AG04449 (cell line): Measurements from ENCODE around the gene CIART.
"Not testable (repeated sequence)": the region's sequence is repeated elsewhere in the genome, so short reads cannot be mapped to it uniquely, and the experiment has no call there.

Experiments used
- CTCF ChIA-PET: fragments of 350-600 bp; formaldehyde crosslinking; extraction: SDS; loops from one replicate; lab custom pipeline; 2021; ENCODE audit warnings: antibody characterized with exemption; lab: Yijun Ruan, JAX
- POLR2A ChIA-PET: fragments of 400-600, 350-600 bp; formaldehyde crosslinking; extraction: SDS; loops from one replicate; lab custom pipeline; 2020; ENCODE audit warnings: antibody characterized with exemption, inconsistent platforms; lab: Yijun Ruan, JAX
- DNase-seq: peaks from one replicate; pipeline ENCODE4 v3.0.0-alpha.2; 2010; ENCODE audit warnings: low read depth, low spot score
- H3K4me3 ChIP-seq: 2 replicates; pipeline ENCODE4 v1.5.1; 2011; ENCODE audit warnings: low read depth, mild to moderate bottlenecking, control low read depth, low read length
- CTCF ChIP-seq: IDR thresholded peaks from one replicate; pipeline ENCODE4 v1.5.1; 2011; ENCODE audit warnings: mild to moderate bottlenecking, moderate library complexity, low read length, control low read depth, inconsistent platforms; ENCODE audit not compliant: insufficient read depth; ENCODE audit errors: missing control alignments

The CIART gene

GRCh38 chr1:150235294-150235851, 47.0 kb upstream of the CIART start:
- ChIA-PET CTCF (interaction anchor here (0.7 to 1.1 kb wide), 4 partner anchors 20 to 44 kb away, joined by 3 to 4 read pairs (median 4); partner anchors contain the start of gene C1orf54), POLR2A (no interaction called here)
- TF ChIP-seq CTCF, result no peak
- peak overlapping the region; percentile 89 for H3K4me3 ChIP-seq
- no peak for DNase-seq

GRCh38 chr1:150235852-150236613, 46.3 kb upstream of the CIART start, which contains the start of gene ANP32E:
TSS of gene ANP32E (minus strand) at chr1:150236112. CDS start at chr1:150235786, 326 bp downstream.
- ChIA-PET POLR2A (no interaction called here), CTCF (interaction anchor here (0.6 to 1.3 kb wide), 7 partner anchors 15 to 46 kb away, joined by 3 to 7 read pairs (median 4); partner anchors contain the start of gene C1orf54)
- TF ChIP-seq CTCF, result no peak
- H3K4me3 ChIP-seq, result peak within 1 kb of the TSS; percentile 89
- peak; percentile 98 for DNase-seq

- peak overlapping the region; percentile 89 for H3K4me3 ChIP-seq
- CTCF ChIA-PET, result interaction anchor here (0.6 to 1.3 kb wide), 3 partner anchors 15 to 45 kb away, joined by 3 to 7 read pairs (median 4); no protein-coding TSS in a partner anchor
- TF ChIP-seq CTCF, result no peak
- DNase-seq, result no peak
- POLR2A ChIA-PET, result no interaction called here
These were observed 45.7 kb upstream of the CIART start for GRCh38 chr1:150236614-150237100.

GRCh38 chr1:150237176-150237575, 45.2 kb upstream of the CIART start:
- H3K4me3 ChIP-seq, POLR2A ChIA-PET, DNase-seq: not testable (repeated sequence)
- CTCF ChIA-PET, result interaction anchor here (1.1 to 1.3 kb wide), 2 partner anchors 14 to 19 kb away, joined by 3 to 7 read pairs; no protein-coding TSS in a partner anchor

- no peak for DNase-seq
- ChIA-PET POLR2A (no interaction called here), CTCF (interaction anchor here (1.3 kb wide), 1 partner anchor 18 kb away, joined by 7 read pairs; no protein-coding TSS in a partner anchor)
- no peak for TF ChIP-seq CTCF
- no peak overlapping the region for H3K4me3 ChIP-seq
These were observed 44.6 kb upstream of the CIART start for GRCh38 chr1:150237746-150238145.

GRCh38 chr1:150243003-150243402, 39.4 kb upstream of the CIART start:
- DNase-seq, result no peak
- TF ChIP-seq CTCF, result no peak
- ChIA-PET CTCF (no interaction called here), POLR2A (no interaction called here)
- no peak overlapping the region for H3K4me3 ChIP-seq
